SW 1271 (cell line): ENCODE data around the gene CCDC185.

Experiments
- DNase-seq, 2 experiments: peaks; one replicate each; lab custom pipeline; 2025; lab: John Stamatoyannopoulos, UW

CCDC185 gene

DNA sequence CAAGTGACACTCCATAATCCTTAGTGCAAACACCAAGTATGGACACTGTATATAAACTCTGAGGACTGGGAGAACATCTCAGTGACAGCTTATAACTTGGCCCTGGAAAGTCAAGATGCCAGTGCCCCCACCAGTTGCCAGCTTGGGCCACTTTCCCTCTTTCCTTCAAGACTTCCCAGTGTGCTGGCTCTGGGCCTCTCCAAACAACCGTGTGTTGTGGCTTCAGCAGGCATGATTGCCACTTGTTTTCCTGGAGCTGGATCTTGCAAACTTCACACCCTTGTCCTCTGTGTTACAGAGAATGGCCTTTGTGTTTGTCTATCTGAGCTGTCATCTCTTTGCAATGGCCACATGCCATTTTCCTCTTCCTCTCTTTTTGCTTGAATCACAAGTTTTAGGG is 37.0 kb downstream of the CCDC185 start:
- DNase-seq = no peak

DNA sequence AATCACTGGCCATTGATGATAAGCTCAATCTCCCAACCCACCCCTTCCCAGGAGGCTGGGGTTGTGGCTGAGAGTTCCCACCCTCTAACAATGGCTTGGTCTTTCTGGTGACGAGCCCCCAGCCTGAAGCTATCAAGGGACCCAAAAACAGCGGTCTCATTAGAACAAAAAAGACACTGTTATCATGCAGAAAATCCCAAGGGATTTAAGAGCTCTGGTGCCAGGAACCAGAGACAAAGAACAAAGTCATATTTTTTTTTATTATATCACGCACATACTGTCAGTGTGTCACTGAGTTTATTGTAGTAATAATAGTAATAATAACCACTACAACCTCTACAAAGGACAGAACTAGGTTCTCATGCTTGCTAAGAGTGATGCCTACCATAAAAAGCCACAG is 43.9 kb downstream of the CCDC185 start:
- no peak for DNase-seq

DNA sequence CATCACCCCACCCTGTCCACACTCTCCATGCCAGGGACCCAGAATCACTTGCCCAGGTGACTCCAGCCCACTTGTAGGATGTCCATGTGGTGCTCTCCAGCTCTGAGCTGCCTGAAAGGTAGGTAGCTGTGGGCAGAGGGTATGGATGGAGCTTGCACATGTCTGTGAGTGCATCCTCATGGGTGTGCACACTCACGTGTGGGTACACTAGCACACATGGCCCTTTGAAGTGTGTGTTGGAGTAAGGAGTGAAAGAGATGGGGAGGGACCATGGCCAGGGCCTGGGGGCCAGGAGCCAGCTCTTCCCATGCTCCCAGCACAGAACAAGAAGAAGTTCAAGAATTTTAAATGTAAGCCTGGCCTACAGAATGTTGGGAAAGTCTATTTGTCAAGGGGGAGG is 50.2 kb downstream of the CCDC185 start:
- no peak for DNase-seq

DNA sequence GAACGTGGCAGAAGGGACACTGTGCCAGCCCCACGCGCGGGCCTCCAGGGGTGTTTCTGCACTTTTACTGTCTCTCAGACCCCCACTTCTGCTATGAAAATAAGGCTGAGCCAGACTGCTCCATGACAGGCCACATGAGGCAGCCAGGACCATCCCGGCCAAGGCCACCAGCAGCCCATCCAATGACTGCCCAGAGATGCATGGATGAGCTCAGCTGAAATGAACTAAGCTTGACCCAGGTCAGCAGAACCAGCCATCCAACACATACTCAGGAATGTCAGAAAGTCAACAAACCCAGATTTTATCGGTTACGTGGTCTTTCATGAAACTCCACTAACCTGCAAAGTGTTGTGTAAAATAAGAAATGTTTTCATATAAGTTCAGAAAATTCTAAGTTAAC is 51.2 kb downstream of the CCDC185 start:
- DNase-seq = no peak
